H1 (cell line): ENCODE results near the gene SNX25. TPM values are rescaled to one million over a fixed set of nuclear protein-coding genes. Genes with fewer than 3 reads are reported as not detected.

ENCODE experiments used
- CTCF ChIA-PET: fragments of 300-600 bp; sonication (Branson Sonifier 250); formaldehyde crosslinking; loops from one replicate; lab custom pipeline; 2021; ENCODE audit not compliant: partially characterized antibody; lab: Charles Lee
- POLR2A ChIA-PET: fragments of 300-600 bp; sonication (Branson Sonifier 250); formaldehyde crosslinking; loops from one replicate; lab custom pipeline; 2021; ENCODE audit warnings: inconsistent platforms; ENCODE audit not compliant: partially characterized antibody; lab: Charles Lee
- DNase-seq, 2 experiments: peaks; one replicate each; pipeline versions ENCODE4 v3.0.0 to v3.0.0-alpha.2; 2010 to 2022; ENCODE audit warnings: low spot score in 2 of 2, low read depth in 1 of 2, mixed read lengths in 1 of 2
- FAIRE-seq: peaks from 2 replicates; lab custom pipeline; 2011; peaks lifted over from hg19 to GRCh38; lab: Jason Lieb, UNC
- H2AFZ ChIP-seq: 2 replicates; pipeline ENCODE4 v1.8.1; 2012; ENCODE audit warnings: low read length, inconsistent platforms
- H2AK5ac ChIP-seq: 2 replicates; pipeline ENCODE4 v1.6.1; 2013; ENCODE audit warnings: low read depth, low read length
- H2BK120ac ChIP-seq: replicated peaks from 2 replicates; pipeline ENCODE3; 2013; ENCODE audit warnings: low read depth, low read length, inconsistent platforms
- H2BK12ac ChIP-seq: 2 replicates; pipeline ENCODE4 v1.6.1; 2013; ENCODE audit warnings: low read depth, low read length
- H2BK15ac ChIP-seq: 2 replicates; pipeline ENCODE4 v1.6.1; 2013; ENCODE audit warnings: low read length
- H2BK20ac ChIP-seq: 2 replicates; pipeline ENCODE4 v1.6.1; 2013; ENCODE audit warnings: low read length
- H2BK5ac ChIP-seq: 2 replicates; pipeline ENCODE4 v1.6.1; 2013; ENCODE audit warnings: low read depth, low read length
- H3K14ac ChIP-seq: 2 replicates; pipeline ENCODE4 v1.6.1; 2013; ENCODE audit warnings: inconsistent platforms; ENCODE audit not compliant: insufficient read length
- H3K18ac ChIP-seq: 2 replicates; pipeline ENCODE4 v1.6.1; 2013; ENCODE audit warnings: low read length; ENCODE audit errors: extremely low read depth
- H3K23ac ChIP-seq: 2 replicates; pipeline ENCODE4 v1.6.1; 2013; ENCODE audit warnings: inconsistent platforms; ENCODE audit not compliant: insufficient read length
- H3K23me2 ChIP-seq: 2 replicates; pipeline ENCODE4 v1.6.1; 2013; ENCODE audit warnings: low read depth, low read length
- H3K27ac ChIP-seq: 2 replicates; pipeline ENCODE4 v1.6.1; 2011; ENCODE audit warnings: low read depth, low read length, inconsistent platforms
- H3K27me3 ChIP-seq, 4 experiments: replicated peaks in 1 of 4; 1 replicate in 1 of 4; 2 replicates in 3 of 4; pipeline versions ENCODE4 v1.6.1 to v1.8.1; 2011 to 2013; ENCODE audit warnings: low read length in 3 of 4, mild to moderate bottlenecking in 3 of 4, inconsistent platforms in 2 of 4, mixed read lengths in 2 of 4, moderate library complexity in 1 of 4; ENCODE audit not compliant: control insufficient read depth in 3 of 4, insufficient read depth in 3 of 4; ENCODE audit errors: extremely low read depth in 1 of 4
- H3K36me3 ChIP-seq, 4 experiments: 2 replicates each; pipeline versions ENCODE4 v1.6.1 to v1.8.1; 2011 to 2013; ENCODE audit warnings: mild to moderate bottlenecking in 4 of 4, low read length in 3 of 4, moderate library complexity in 2 of 4, control low read depth in 1 of 4, inconsistent platforms in 1 of 4; ENCODE audit not compliant: insufficient read depth in 4 of 4, control insufficient read depth in 2 of 4
- H3K4ac ChIP-seq: replicated peaks from 2 replicates; pipeline ENCODE3; 2013; ENCODE audit warnings: low read length, low read depth, mixed read lengths, inconsistent platforms; ENCODE audit not compliant: insufficient read length
- H3K4me1 ChIP-seq, 4 experiments: replicated peaks in 1 of 4; 1 replicate in 1 of 4; 2 replicates in 3 of 4; pipeline versions ENCODE4 v1.6.1 to v1.8.1; 2011 to 2013; ENCODE audit warnings: low read length in 3 of 4, inconsistent platforms in 2 of 4, mixed read lengths in 1 of 4; ENCODE audit not compliant: insufficient read depth in 4 of 4, control insufficient read depth in 3 of 4
- H3K4me2 ChIP-seq, 2 experiments: 2 replicates each; pipeline versions ENCODE4 v1.6.1 to v1.8.1; 2011 to 2013; ENCODE audit warnings: low read depth in 2 of 2, low read length in 2 of 2, control low read depth in 1 of 2, inconsistent platforms in 1 of 2, mild to moderate bottlenecking in 1 of 2; ENCODE audit not compliant: insufficient read depth in 1 of 2
- H3K4me3 ChIP-seq, 4 experiments: fragments of 200-600, 300-600 bp in 1 of 4; sonication (generic), shearing (Covaris generic), sonication (Bioruptor Twin) in 1 of 4; 2 replicates each; pipeline versions ENCODE4 v1.5.1 to v1.8.1; 2011 to 2016; ENCODE audit warnings: low read length in 4 of 4, low read depth in 3 of 4, control low read depth in 2 of 4, inconsistent platforms in 2 of 4, mild to moderate bottlenecking in 2 of 4, mixed read lengths in 1 of 4, moderate library complexity in 1 of 4; ENCODE audit not compliant: insufficient read depth in 2 of 4; ENCODE audit errors: extremely low read depth in 1 of 4
- H3K56ac ChIP-seq: replicated peaks from 2 replicates; pipeline ENCODE3; 2013; ENCODE audit warnings: low read depth, mild to moderate bottlenecking, mixed read lengths, low read length, inconsistent platforms; ENCODE audit not compliant: insufficient read length
- H3K79me1 ChIP-seq: 2 replicates; pipeline ENCODE4 v1.6.1; 2013; ENCODE audit warnings: low read depth, low read length, control low read depth
- H3K79me2 ChIP-seq, 2 experiments: 2 replicates each; pipeline versions ENCODE4 v1.6.1 to v1.8.1; 2012 to 2013; ENCODE audit warnings: low read length in 2 of 2, mild to moderate bottlenecking in 2 of 2, inconsistent platforms in 1 of 2; ENCODE audit not compliant: insufficient read depth in 2 of 2, control insufficient read depth in 1 of 2
- H3K9ac ChIP-seq, 4 experiments: replicated peaks in 1 of 4; 1 replicate in 1 of 4; 2 replicates in 3 of 4; pipeline versions ENCODE4 v1.6.1 to v1.8.1; 2011 to 2013; ENCODE audit warnings: low read depth in 3 of 4, low read length in 3 of 4, control low read depth in 2 of 4, mild to moderate bottlenecking in 2 of 4, moderate library complexity in 2 of 4, inconsistent platforms in 1 of 4; ENCODE audit errors: extremely low read depth in 1 of 4
- H3K9me3 ChIP-seq, 2 experiments: 2 replicates each; pipeline versions ENCODE4 v1.6.1 to v1.8.1; 2012 to 2013; ENCODE audit warnings: mild to moderate bottlenecking in 2 of 2, moderate library complexity in 2 of 2, control low read depth in 1 of 2, inconsistent platforms in 1 of 2, low read depth in 1 of 2, low read length in 1 of 2, mixed read lengths in 1 of 2; ENCODE audit not compliant: insufficient read depth in 2 of 2
- H4K20me1 ChIP-seq, 2 experiments: replicated peaks in 1 of 2; 2 replicates each; pipeline versions ENCODE3 to v1.8.1; 2011 to 2013; ENCODE audit warnings: inconsistent platforms in 2 of 2, low read length in 2 of 2, mild to moderate bottlenecking in 1 of 2; ENCODE audit not compliant: insufficient read depth in 2 of 2, control insufficient read depth in 1 of 2
- H4K5ac ChIP-seq: 2 replicates; pipeline ENCODE4 v1.6.1; 2013; ENCODE audit warnings: low read length, low read depth, mixed read lengths, inconsistent platforms; ENCODE audit not compliant: insufficient read length
- H4K8ac ChIP-seq: 2 replicates; pipeline ENCODE4 v1.8.0; 2013; ENCODE audit warnings: mild to moderate bottlenecking, moderate library complexity, low read length, inconsistent platforms; ENCODE audit not compliant: insufficient read depth; ENCODE audit errors: extremely low read depth
- H4K91ac ChIP-seq: replicated peaks from 2 replicates; pipeline ENCODE3; 2013; ENCODE audit warnings: low read length, mixed read lengths, inconsistent platforms; ENCODE audit not compliant: insufficient read length
- CBX5 ChIP-seq: fragments of 300-800, 300-1000 bp; sonication (generic); IDR thresholded peaks from 2 replicates; pipeline ENCODE4 v1.7.1; 2016; ENCODE audit warnings: antibody characterized with exemption, low read length, low read depth
- E2F6 ChIP-seq: IDR thresholded peaks from 2 replicates; pipeline ENCODE4 v1.6.1; 2012; ENCODE audit warnings: inconsistent platforms
- FOSL1 ChIP-seq: IDR thresholded peaks from 2 replicates; pipeline ENCODE4 v1.6.1; 2011; ENCODE audit warnings: mild to moderate bottlenecking, low read depth, low read length, moderate library complexity; ENCODE audit not compliant: insufficient read depth
- JUN ChIP-seq: IDR thresholded peaks from 2 replicates; pipeline ENCODE4 v1.6.1; 2011; ENCODE audit warnings: low read depth, mild to moderate bottlenecking, improper control_type of control experiment, low read length
- MAX ChIP-seq: IDR thresholded peaks from 2 replicates; pipeline ENCODE4 v1.6.1; 2012; ENCODE audit warnings: inconsistent platforms
- POLR2AphosphoS5 ChIP-seq: IDR thresholded peaks from 2 replicates; pipeline ENCODE4 v1.6.1; 2011; ENCODE audit warnings: low read depth, low read length
- SIX5 ChIP-seq: IDR thresholded peaks from 2 replicates; pipeline ENCODE4 v1.6.1; 2011; ENCODE audit warnings: mild to moderate bottlenecking, low read depth, low read length
- WGBS, 2 experiments: shearing (Covaris generic) in 1 of 2; methylation state at CpG; one replicate each; pipeline versions ENCODE4 v1.1.6 to v1.1.7; 2013 to 2015; ENCODE audit warnings: low lambda C conversion rate in 2 of 2, mixed read lengths in 2 of 2, inconsistent platforms in 1 of 2, low coverage in 1 of 2, missing lambda C conversion rate in 1 of 2; ENCODE audit not compliant: insufficient replicate concordance in 2 of 2, insufficient coverage in 1 of 2, insufficient read length in 1 of 2; ENCODE audit errors: extremely low coverage in 1 of 2, missing lambda C conversion rate in 1 of 2; 5-methylcytosine and 5-hydroxymethylcytosine counted together
- polyA plus RNA-seq, 7 experiments: library from polyadenylated mRNA; depleted of rRNA in 3 of 7; stranded (reverse) in 5 of 7; unstranded in 2 of 7; fragments of >200 nt in 5 of 7; fragments of 200-250 nt in 2 of 7; gene quantifications; 1 replicate in 5 of 7; 2 replicates in 1 of 7; 4 replicates in 1 of 7; pipeline versions ENCODE4 v1.2.1 to v1.2.3, GENCODE V29; 2011 to 2013; ENCODE audit warnings: missing spikeins in 2 of 7, mixed read lengths in 2 of 7
- total RNA-seq: library from RNA; stranded (reverse); fragmentation: NEBNext Ultra II Directional; extraction: Animal tissue kit (Norgen Biotek cat#: 25700); gene quantifications from 2 replicates; pipeline ENCODE4 v1.2.1, GENCODE V29; 2021
- TF ChIP-seq, protein P1 (sequence below): IDR thresholded peaks from 2 replicates; pipeline ENCODE4 v1.6.1; 2012; ENCODE audit warnings: low read length, inconsistent platforms

Gene SNX25
- total and polyA plus RNA-seq, 2 of the 8 experiments (the other 6 are each of a cell fraction or from before 2014, with no cell fraction given) = 5.4 to 19.9 TPM

- ChIA-PET POLR2A (no interaction called here), CTCF (no interaction called here)
- H3K4ac ChIP-seq = no peak overlapping the region
- no peak overlapping the region for H3K27ac ChIP-seq
- FAIRE-seq (no peak), DNase-seq (no peak)
- no peak overlapping the region for H2AK5ac ChIP-seq
- H3K18ac ChIP-seq = no peak overlapping the region
- no peak for TF ChIP-seq FOSL1
- TF ChIP-seq MAX = no peak
- TF ChIP-seq E2F6 = no peak
- no peak for TF ChIP-seq CBX5
- TF ChIP-seq SIX5 = no peak
- TF ChIP-seq, protein P1, sequence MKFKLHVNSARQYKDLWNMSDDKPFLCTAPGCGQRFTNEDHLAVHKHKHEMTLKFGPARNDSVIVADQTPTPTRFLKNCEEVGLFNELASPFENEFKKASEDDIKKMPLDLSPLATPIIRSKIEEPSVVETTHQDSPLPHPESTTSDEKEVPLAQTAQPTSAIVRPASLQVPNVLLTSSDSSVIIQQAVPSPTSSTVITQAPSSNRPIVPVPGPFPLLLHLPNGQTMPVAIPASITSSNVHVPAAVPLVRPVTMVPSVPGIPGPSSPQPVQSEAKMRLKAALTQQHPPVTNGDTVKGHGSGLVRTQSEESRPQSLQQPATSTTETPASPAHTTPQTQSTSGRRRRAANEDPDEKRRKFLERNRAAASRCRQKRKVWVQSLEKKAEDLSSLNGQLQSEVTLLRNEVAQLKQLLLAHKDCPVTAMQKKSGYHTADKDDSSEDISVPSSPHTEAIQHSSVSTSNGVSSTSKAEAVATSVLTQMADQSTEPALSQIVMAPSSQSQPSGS = no peak
- TF ChIP-seq POLR2AphosphoS5 = no peak
- TF ChIP-seq JUN = no peak
- no peak overlapping the region for H2AFZ ChIP-seq
- no peak overlapping the region for H2BK5ac ChIP-seq
- peaks cover 0 to 2% (median 0%) of the 10 kb centered on the region in 4 experiments; a peak in 1 of 7 replicates for H3K4me1 ChIP-seq
- H3K79me1 ChIP-seq = no peaks in the 10 kb centered on the region
- H4K91ac ChIP-seq = no peak overlapping the region
- no peak overlapping the region for H3K9ac ChIP-seq
- H3K23me2 ChIP-seq = no peaks in the 10 kb centered on the region
- H3K36me3 ChIP-seq = peaks cover 2 to 24% (median 12%) of the 10 kb centered on the region in 4 experiments; a peak in 6 of 8 replicates
- WGBS, 2 experiments = 98% methylated on average over 5 of the region's 5 CpGs; no CpG with 5 or more reads in 1 of the 2 experiments
- H2BK12ac ChIP-seq = no peak overlapping the region
- no peak overlapping the region for H3K23ac ChIP-seq
- H3K27me3 ChIP-seq = no peaks in the 10 kb centered on the region
- H3K56ac ChIP-seq = no peak overlapping the region
- H2BK15ac ChIP-seq = no peak overlapping the region
- H3K4me3 ChIP-seq = no peak overlapping the region
- no peak overlapping the region for H3K14ac ChIP-seq
- H3K9me3 ChIP-seq = no peaks in the 10 kb centered on the region
- H4K5ac ChIP-seq = no peak overlapping the region
- no peak overlapping the region for H3K4me2 ChIP-seq
- H2BK20ac ChIP-seq = no peak overlapping the region
- no peak overlapping the region for H2BK120ac ChIP-seq
- H4K8ac ChIP-seq = no peak overlapping the region
- H4K20me1 ChIP-seq = no peaks in the 10 kb centered on the region
- H3K79me2 ChIP-seq = 0 out of 4 replicates have a peak, but pooled peaks cover 0 to 4% of the 10 kb centered on the region in 2 experiments
These were observed 103.3 kb downstream of the SNX25 start for GRCh38 chr4:185312699-185313098.
